ENCODE measurements around the gene ANAPC13. TPM values are rescaled to one million over a fixed set of nuclear protein-coding genes. Genes with fewer than 3 reads are reported as not detected.

Gene ANAPC13
- total and polyA plus RNA-seq, 2 experiments from 2014 or later, result 119 to 149 TPM

DNA sequence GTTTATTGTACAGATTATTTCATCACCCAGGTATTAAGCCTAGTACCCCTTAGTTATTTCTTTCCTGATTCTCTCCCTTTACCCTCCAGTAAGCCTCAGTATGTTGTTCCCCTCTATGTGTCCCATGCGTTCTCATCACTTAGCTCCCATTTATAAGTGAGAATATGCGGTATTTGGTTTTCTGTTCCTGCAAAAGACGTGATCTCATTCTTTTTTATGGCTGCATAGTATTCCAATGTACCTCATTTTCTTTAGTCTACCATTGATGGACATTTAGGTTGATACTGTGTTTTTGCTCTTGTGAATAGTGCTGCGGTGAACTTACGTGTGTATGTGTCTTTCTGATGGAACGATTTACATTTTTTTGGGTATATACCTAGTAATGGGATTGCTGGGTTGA, 36.8 kb upstream of the ANAPC13 start:
- H3K4me2 ChIP-seq, result no peak overlapping the region
- H4K20me1 ChIP-seq (ENCODE audit: insufficient read depth, poor library complexity, severe bottlenecking), result no peaks in the 10 kb centered on the region
- H3K79me2 ChIP-seq, result peaks cover 32% of the 10 kb centered on the region
- no peak overlapping the region for H3K4me3 ChIP-seq
- no peak overlapping the region for H3K27ac ChIP-seq
- H3K4me1 ChIP-seq (ENCODE audit: insufficient read depth), result no peaks in the 10 kb centered on the region
- H3K27me3 ChIP-seq, result no peaks in the 10 kb centered on the region
- no peak overlapping the region for H2AFZ ChIP-seq
- WGBS (ENCODE audit: low lambda C conversion rate, missing lambda C conversion rate), result 98% methylated on average over 6 of the region's 6 CpGs
- TF ChIP-seq EZH2 (IDR thresholded peaks at IDR 0.05; ENCODE audit: borderline replicate concordance) (no peak), EZH2phosphoT487 (IDR thresholded peaks at IDR 0.05; ENCODE audit: low read depth, severe bottlenecking, unreplicated experiment) (no peak)
- TF ChIP-seq, protein P1, sequence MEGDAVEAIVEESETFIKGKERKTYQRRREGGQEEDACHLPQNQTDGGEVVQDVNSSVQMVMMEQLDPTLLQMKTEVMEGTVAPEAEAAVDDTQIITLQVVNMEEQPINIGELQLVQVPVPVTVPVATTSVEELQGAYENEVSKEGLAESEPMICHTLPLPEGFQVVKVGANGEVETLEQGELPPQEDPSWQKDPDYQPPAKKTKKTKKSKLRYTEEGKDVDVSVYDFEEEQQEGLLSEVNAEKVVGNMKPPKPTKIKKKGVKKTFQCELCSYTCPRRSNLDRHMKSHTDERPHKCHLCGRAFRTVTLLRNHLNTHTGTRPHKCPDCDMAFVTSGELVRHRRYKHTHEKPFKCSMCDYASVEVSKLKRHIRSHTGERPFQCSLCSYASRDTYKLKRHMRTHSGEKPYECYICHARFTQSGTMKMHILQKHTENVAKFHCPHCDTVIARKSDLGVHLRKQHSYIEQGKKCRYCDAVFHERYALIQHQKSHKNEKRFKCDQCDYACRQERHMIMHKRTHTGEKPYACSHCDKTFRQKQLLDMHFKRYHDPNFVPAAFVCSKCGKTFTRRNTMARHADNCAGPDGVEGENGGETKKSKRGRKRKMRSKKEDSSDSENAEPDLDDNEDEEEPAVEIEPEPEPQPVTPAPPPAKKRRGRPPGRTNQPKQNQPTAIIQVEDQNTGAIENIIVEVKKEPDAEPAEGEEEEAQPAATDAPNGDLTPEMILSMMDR (IDR thresholded peaks at IDR 0.05; ENCODE audit: poor library complexity), result no peak
- no peaks in the 10 kb centered on the region for H3K9me2 ChIP-seq (replicated peaks; ENCODE audit: insufficient read depth)
- no peaks in the 10 kb centered on the region for H3K36me3 ChIP-seq (replicated peaks; ENCODE audit: insufficient read depth, low read depth)
- peaks cover 29% of the 10 kb centered on the region for H3K9me3 ChIP-seq (ENCODE audit: low read depth)
- no peak for DNase-seq (ENCODE audit: low spot score)

DNA sequence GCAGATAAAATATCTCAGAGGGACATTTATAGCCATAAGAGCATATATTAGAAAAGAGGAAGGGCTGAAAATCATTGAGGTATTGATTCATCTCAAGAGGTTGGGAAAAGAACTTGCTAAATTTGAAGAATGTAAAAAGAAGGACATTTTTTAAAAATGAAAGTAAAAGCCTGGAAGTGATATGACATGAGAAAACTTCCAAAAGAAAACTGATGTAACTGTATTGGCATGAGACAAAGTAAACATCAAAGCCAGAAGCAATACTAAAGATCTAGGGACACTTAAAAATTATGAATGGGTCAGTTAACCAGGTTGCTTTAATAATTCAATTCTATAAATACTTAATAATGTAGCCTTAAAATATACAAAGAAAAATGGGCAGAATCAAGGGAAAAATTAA, 32.0 kb upstream of the ANAPC13 start:
- Histone ChIP-seq H2AFZ (no peak overlapping the region), H3K9me2 (replicated peaks; ENCODE audit: insufficient read depth) (no peaks in the 10 kb centered on the region), H3K4me3 (no peak overlapping the region), H4K20me1 (ENCODE audit: insufficient read depth, poor library complexity, severe bottlenecking) (no peaks in the 10 kb centered on the region), H3K27me3 (no peaks in the 10 kb centered on the region), H3K36me3 (replicated peaks; ENCODE audit: insufficient read depth, low read depth) (no peaks in the 10 kb centered on the region), H3K4me1 (ENCODE audit: insufficient read depth) (no peaks in the 10 kb centered on the region), H3K27ac (no peak overlapping the region), H3K4me2 (no peak overlapping the region), H3K79me2 (peaks cover 3% of the 10 kb centered on the region), H3K9me3 (ENCODE audit: low read depth) (peaks cover 11% of the 10 kb centered on the region)
- no peak for DNase-seq (ENCODE audit: low spot score)
- TF ChIP-seq EZH2phosphoT487 (IDR thresholded peaks at IDR 0.05; ENCODE audit: low read depth, severe bottlenecking, unreplicated experiment) (no peak), EZH2 (IDR thresholded peaks at IDR 0.05; ENCODE audit: borderline replicate concordance) (no peak)
- TF ChIP-seq, protein P1 (IDR thresholded peaks at IDR 0.05; ENCODE audit: poor library complexity), result no peak

DNA sequence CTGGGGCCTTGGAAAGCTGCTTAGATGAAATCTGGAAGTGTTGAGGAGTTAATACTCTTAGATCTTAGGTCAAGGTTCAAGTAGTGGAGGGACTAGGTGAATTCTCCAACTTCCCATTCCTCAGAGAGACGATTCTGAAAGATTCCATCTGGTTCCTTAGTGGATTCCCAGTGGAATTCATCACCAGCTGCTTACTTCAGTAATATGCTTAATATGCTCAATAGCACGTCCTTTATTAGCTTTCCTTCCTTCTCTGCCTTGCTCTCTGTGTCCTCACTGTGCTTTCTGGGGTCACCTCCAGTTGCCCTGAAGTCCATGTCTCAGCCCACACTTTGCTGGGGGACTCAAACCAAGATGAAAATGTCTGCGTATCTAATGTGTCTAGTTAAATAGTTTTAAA, 31.1 kb upstream of the ANAPC13 start:
- Histone ChIP-seq H3K79me2 (no peaks in the 10 kb centered on the region), H2AFZ (no peak overlapping the region), H3K4me1 (ENCODE audit: insufficient read depth) (no peaks in the 10 kb centered on the region), H3K9me3 (ENCODE audit: low read depth) (peaks cover 7% of the 10 kb centered on the region), H4K20me1 (ENCODE audit: insufficient read depth, poor library complexity, severe bottlenecking) (no peaks in the 10 kb centered on the region), H3K27ac (peak overlapping the region; percentile 15), H3K27me3 (no peaks in the 10 kb centered on the region), H3K9me2 (replicated peaks; ENCODE audit: insufficient read depth) (no peaks in the 10 kb centered on the region), H3K36me3 (replicated peaks; ENCODE audit: insufficient read depth, low read depth) (no peaks in the 10 kb centered on the region), H3K4me3 (no peak overlapping the region), H3K4me2 (no peak overlapping the region)
- TF ChIP-seq EZH2 (IDR thresholded peaks at IDR 0.05; ENCODE audit: borderline replicate concordance), result no peak
- no peak for TF ChIP-seq EZH2phosphoT487 (IDR thresholded peaks at IDR 0.05; ENCODE audit: low read depth, severe bottlenecking, unreplicated experiment)
- TF ChIP-seq, protein P1 (IDR thresholded peaks at IDR 0.05; ENCODE audit: poor library complexity), result no peak
- 90% methylated on average over 3 of the region's 3 CpGs for WGBS (ENCODE audit: low lambda C conversion rate, missing lambda C conversion rate)
- no peak for DNase-seq (ENCODE audit: low spot score)

DNA sequence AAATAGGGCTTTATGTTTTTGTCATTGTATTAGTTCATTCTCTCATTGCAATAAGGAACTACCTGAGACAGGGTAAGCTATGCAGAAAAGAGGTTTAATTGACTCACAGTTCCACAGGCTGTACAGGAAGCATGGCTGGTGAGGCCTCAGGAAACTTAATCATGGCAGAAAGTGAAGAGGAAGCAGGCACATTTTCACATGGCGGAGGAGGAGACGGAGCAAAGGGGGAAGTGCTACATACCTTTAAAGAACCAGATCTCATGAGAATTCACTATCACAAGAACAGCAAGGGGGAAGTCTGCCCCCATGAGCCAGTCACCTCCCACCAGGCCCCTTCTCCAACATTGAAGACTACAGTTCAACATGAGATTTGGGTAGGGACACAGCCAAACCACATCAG, 25.7 kb upstream of the ANAPC13 start:
- Histone ChIP-seq H3K27ac (no peak overlapping the region), H3K4me3 (no peak overlapping the region), H3K4me2 (no peak overlapping the region), H3K79me2 (no peaks in the 10 kb centered on the region), H4K20me1 (ENCODE audit: insufficient read depth, poor library complexity, severe bottlenecking) (no peaks in the 10 kb centered on the region), H3K9me2 (replicated peaks; ENCODE audit: insufficient read depth) (no peaks in the 10 kb centered on the region), H3K4me1 (ENCODE audit: insufficient read depth) (no peaks in the 10 kb centered on the region), H2AFZ (no peak overlapping the region), H3K27me3 (no peaks in the 10 kb centered on the region), H3K36me3 (replicated peaks; ENCODE audit: insufficient read depth, low read depth) (no peaks in the 10 kb centered on the region), H3K9me3 (ENCODE audit: low read depth) (no peaks in the 10 kb centered on the region)
- TF ChIP-seq EZH2 (IDR thresholded peaks at IDR 0.05; ENCODE audit: borderline replicate concordance) (no peak), EZH2phosphoT487 (IDR thresholded peaks at IDR 0.05; ENCODE audit: low read depth, severe bottlenecking, unreplicated experiment) (no peak)
- TF ChIP-seq, protein P1 (IDR thresholded peaks at IDR 0.05; ENCODE audit: poor library complexity), result no peak
- WGBS (ENCODE audit: low lambda C conversion rate, missing lambda C conversion rate), result 100% methylated on average over 2 of the region's 2 CpGs
- no peak for DNase-seq (ENCODE audit: low spot score)

Measured in hepatocyte (in vitro differentiated cells).